SH-SY5Y (cell line): ENCODE measurements around the gene INHBA.

Experiments used
- GATA2 ChIP-seq: IDR thresholded peaks from 2 replicates; pipeline ENCODE4 v1.6.1; 2011; ENCODE audit warnings: mild to moderate bottlenecking, low read depth, low read length
- GATA3 ChIP-seq: IDR thresholded peaks from 2 replicates; pipeline ENCODE4 v1.6.1; 2011; ENCODE audit warnings: low read depth, mild to moderate bottlenecking, low read length, moderate library complexity

DNA sequence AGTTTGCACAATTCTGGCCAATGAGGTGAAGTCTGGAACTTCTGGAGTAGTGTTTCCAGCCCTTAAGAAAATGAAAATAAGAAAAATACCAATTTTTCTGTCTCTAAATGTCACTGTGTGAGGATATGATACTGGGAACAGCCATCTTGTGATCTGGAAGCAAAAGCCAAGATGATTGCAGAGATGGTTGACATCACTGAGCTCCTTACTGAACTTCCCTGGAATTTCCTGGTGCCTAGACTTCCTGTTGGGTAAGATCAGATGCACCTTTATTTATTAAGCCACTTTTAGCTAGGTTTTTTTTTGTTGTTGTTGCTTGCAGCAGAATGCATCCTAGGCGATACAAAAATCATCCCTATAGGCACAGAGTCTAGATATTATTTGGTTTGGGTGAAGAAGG is 27.3 kb upstream of the INHBA start:
- no peak for TF ChIP-seq GATA2
- no peak for TF ChIP-seq GATA3
